Putamen (tissue), 1 donor: ENCODE data around the gene SVBP.
A peak's percentile ranks its signal among the peaks of the same experiment; 100 is the strongest.

Experiments used
- DNase-seq: peaks from one replicate; pipeline ENCODE4 v3.0.0-alpha.2; 2016; ENCODE audit warnings: low spot score

The SVBP gene

GRCh38 chr1:42806171-42806570, 11.0 kb downstream of the SVBP start:
- no peak for DNase-seq

GRCh38 chr1:42801832-42802473, 15.2 kb downstream of the SVBP start:
- no peak for DNase-seq

- DNase-seq = no peak
Observed at GRCh38 chr1:42797979-42798378, 19.2 kb downstream of the SVBP start.

DNA sequence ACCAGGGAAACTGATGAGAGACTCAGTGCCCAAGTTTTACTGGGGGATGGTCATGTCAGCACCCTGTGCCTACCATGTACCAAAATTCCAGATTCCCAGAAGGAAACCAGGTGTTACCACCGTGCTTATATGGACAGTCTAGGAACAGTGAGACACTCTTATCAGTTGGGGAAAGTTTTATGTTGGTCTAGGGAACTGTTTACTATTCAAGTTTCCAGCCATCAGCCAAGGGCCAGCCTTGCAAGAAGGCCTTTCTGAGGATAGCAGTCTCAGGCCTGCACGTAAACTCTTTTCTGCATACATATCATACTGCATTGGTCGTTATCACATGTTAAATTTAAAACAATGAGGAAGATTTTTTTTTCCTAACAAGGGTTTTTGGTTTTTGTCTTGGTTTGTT, 19.8 kb downstream of the SVBP start:
- DNase-seq = no peak

DNA sequence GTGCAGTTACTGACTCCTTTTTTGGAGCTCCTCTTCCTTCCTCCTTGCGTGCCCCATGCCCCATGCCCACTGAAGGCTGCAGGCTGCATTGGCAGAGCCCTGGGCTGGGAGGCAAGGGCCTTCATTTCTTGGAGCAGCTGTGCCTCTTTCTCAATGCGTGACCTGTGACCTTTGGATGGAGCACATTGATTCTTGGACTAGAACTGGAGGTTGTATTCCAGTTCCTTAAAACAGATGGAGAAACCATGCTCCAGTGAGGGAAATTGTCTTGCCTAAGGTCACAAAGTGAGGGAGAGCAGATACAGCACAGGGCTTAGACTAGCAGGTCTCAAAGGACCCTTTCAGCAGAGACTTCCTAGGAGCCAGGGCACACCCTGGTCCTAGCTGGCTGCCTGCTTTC, 23.4 kb downstream of the SVBP start:
- DNase-seq = no peak

DNA sequence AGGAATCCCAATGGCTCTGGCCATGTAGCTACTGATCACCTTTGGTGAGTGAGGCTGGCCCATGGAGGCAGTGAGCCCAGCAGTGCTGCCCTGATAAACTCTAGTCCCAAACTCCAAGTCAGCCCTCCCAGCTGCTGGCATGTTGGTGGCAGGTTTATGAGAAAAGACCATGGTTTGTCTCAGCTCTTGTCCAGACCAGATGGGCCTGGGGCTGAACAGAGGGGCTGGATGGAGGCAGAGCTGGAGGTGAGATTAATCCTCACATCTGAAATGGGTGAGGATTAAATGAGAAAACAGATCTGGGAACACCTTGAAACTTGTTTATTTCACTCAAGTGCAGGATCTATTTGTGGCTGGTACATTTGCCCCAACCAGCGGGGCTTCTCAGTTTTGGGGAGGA, 29.2 kb downstream of the SVBP start:
- DNase-seq = no peak

- DNase-seq = no peak
Observed at GRCh38 chr1:42786097-42786496, 31.1 kb downstream of the SVBP start.

DNA sequence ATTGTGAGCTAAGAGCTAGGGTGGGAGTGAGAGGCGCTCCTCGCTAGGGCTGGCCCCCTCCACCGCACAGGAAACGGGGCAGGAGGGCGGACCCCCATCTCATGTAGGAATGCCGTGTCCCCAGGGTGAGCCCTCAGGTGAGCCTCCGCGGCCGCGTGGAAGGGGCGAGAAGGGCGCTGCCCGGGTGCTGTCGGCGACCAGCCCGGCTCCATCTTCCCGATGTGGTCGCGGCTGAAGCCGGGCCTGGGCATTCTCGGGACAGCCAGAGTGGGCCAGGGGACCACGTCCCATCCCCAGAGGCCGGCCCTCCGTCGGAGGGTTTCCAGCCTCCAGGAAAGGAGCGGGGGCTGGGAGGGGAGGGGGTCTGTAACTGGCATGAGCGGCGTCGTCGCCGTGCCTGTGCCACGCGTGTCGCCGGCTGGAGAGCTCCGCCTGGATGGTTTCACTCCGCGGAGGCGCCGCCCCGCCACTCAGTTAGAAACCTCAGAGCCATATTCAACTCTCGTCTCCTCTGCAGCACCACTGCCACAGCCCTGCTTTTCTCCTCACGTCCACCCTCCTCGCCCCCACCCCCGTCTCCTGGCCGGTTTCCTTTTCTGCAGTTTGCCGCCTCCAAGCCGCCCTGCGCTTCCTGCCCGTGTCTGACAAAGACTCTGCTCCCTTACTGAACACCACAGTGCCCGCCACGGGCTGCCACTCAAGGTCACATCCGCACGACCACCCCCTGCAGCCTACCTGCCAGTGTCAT, 32.1 kb downstream of the SVBP start, which contains the start of gene TMEM269:
TSS of gene TMEM269 (plus strand) at position 46 of the 748 bp plus-strand sequence. CDS start 4,903 bp downstream, outside the sequence.
- no peak for DNase-seq

DNA sequence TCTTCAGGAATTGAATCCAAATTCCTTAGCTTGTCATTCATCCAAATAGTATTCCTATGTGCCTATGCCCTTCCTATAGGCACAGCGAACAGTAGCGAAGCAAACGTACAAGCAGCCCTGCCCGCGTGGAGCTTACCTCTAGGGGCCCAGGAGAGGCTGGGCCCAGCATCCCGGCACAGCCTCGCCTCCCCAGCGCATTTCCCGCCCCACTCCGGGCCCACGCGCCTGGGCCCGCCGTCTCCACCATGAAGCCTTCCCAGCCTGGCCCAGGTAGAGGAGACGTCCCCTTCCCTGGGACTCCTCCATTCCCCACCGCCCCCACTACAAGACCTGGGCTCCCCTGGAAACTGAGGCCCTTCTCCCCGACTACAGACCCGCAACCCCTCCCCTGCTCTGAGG, 32.7 kb downstream of the SVBP start:
- DNase-seq = no peak

GRCh38 chr1:42783092-42783491, 34.1 kb downstream of the SVBP start:
- DNase-seq = no peak

- DNase-seq = no peak
Observed at GRCh38 chr1:42780176-42780575, 37.0 kb downstream of the SVBP start.

DNA sequence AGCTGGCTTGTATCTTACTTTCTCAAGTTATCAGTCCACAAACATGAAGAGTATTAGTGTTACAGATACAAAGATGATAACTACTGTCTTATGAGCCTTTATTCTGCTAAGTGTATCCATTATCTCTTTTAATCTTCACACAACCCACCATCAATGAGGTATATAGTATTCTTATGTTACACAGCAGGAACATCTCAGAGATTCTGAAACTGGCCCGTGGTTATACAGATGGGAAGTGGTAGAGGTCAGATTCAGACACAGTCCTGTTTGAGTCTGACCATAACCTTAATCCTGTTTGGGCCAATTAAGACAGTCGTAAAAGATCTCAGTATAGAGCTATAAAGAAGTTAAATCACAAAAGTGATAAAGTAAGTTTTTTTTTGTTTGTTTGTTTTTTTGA, 37.5 kb downstream of the SVBP start:
- no peak for DNase-seq

DNA sequence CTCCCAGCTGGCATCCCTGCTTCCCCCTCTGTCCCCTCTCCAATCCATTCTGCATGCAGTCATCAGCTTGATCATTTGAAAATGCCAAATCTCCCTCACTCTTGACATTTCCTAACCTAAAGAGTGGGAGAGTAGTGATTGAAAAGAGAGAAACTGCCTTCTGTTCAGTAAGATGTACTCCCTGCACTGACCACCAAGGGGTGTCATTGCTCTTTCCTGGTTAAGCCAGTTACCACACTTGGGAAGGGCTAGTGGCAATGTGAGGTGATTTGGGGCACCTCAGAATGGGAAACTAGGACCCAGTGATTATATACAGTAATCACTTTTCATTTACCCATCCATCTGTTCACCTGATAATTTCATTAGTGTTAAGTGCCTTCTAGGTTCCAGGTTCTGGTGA, 39.3 kb downstream of the SVBP start:
- DNase-seq = no peak

DNA sequence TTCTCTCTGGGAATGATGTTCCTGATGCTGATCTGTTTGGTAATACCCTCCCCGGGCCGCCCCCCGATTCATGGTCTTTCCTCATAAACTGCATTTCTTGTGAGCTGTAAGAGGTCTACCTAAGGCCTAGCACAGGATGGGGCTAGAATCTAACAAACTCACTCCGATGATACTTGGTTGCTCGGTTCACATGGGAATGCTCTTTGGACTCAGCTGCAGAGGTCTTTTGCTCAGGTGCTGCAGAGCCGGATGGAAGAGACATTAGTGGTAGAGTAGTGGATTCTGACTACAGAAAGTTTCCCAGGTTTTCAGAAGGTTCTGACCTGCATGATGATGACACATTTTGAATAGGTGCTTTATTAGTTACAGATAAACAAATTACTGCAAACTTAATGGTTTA, 40.7 kb downstream of the SVBP start:
- DNase-seq = no peak

- DNase-seq = no peak
Observed at GRCh38 chr1:42774928-42775526, 42.2 kb downstream of the SVBP start.

GRCh38 chr1:42773420-42773819, 43.8 kb downstream of the SVBP start:
- no peak for DNase-seq

DNA sequence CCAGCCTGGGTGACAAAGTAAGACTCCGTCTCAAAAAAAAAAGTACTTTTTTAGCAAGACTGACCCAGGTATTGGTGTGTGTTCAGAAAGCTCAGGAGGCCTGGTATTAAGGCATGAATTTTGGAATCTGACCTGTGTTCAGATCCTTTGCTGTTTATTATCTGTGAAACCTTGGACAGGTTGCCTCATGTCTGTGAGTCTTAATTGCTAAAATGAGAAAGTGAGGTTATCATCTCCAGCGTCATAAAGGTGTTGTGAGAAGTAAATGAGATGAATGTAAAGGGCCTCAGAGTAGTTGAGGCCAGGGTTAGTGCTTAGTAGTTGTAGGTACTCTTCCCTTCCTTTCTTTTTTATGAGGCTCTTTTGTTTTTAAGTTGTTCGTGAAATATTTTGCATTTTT, 47.4 kb downstream of the SVBP start:
- no peak for DNase-seq

- no peak for DNase-seq
Observed at GRCh38 chr1:42768172-42768571, 49.0 kb downstream of the SVBP start.

DNA sequence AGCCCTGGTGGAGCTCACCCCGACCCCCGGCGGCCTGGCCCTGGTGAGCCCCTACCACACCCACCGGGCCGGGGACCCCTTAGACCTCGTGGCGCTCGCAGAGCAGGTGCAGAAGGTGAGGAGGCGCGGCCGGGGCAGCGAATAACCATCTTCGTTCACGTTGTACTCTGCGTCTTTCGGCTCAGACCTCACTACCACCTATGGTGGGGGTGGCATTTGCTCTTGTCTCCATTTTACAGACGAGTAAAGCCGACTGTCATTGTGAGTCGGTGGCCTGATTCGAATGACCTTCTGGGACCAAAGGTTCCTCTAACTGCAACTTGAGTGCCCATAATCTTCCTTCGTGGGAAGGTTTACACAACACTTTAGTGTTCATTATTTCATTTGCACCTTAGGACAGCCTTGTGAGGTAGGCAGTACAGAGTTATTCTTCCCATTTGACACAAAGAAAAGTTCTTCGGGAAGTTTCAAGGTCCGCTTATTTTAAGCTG, 49.6 kb downstream of the SVBP start:
- no peak for DNase-seq

DNA sequence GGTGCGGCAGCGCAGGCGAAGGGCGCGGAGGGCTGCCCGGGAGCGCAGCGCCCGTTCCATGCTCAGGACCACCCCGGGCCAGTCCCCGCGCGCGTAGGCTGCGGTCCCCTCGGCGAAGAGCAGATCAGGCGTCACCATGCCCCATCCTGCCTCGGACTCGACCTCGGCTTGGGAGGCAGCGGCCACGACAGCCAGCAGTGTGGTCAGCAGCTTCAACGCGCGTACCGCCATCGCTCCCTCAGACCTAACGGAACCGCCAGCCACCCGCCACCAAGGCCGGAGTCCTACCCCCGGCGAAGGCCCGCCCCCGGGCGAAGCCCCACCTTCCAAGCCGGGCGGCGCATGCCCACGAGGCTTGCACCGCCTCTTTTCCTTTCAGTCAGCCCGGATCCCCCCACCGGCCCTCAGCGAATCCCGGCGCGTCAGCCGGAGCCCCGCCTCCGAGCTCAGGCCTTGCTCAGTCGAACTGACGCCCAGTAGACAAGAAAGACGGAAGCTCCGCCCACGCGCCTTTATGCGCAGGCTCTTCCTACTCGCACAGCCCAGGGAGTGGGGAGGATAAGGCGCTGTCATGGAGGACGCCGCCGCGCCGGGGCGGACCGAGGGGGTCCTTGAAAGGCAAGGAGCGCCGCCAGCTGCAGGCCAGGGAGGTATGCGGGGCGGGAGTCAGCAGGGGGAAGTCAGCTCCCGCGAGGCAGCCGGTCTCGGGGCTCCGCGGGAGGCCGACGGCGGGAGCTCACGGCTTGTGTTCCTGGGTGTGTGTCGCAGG, 50.3 kb downstream of the SVBP start, which contains the start of the genes C1orf50 and P3H1:
TSS of gene C1orf50 (plus strand) at position 509 of the 769 bp plus-strand sequence. CDS start at position 572, 63 bp downstream.
TSS of gene P3H1 (minus strand) at position 288 of the 769 bp plus-strand sequence. CDS start at position 231, 57 bp downstream.
- peak; percentile 100 for DNase-seq

- no peak for DNase-seq
Observed at GRCh38 chr1:42765832-42766740, 51.1 kb downstream of the SVBP start.
